Stimulated activated effector memory CD8-positive, alpha-beta T cell treated with anti-CD3 and anti-CD28 coated beads, Interleukin-12 subunit alpha, Interleukin-12 subunit beta, amount 100 ng/mL, for 72 hours (primary cell): ENCODE data around the gene SYNPO.

Source experiments
- ATAC-seq: fragments of 150-1000 bp; cut with Tn5 transposase; 2 replicates; pipeline ENCODE4 v1.10.0; 2021
- DNase-seq, 2 donors: peaks; one replicate each; pipeline ENCODE4 v3.0.0; 2021 to 2022; ENCODE audit warnings: low spot score in 2 of 2
- H3K27ac Mint-ChIP-seq: one replicate; pipeline ENCODE4 v1.8.0; 2022; ENCODE audit warnings: mild to moderate bottlenecking, mixed read lengths
- H3K36me3 Mint-ChIP-seq: one replicate; pipeline ENCODE4 v1.8.0; 2022; ENCODE audit warnings: mild to moderate bottlenecking, mixed read lengths
- H3K4me1 Mint-ChIP-seq: one replicate; pipeline ENCODE4 v1.8.0; 2022; ENCODE audit warnings: mixed read lengths
- H3K4me3 Mint-ChIP-seq: one replicate; pipeline ENCODE4 v1.8.0; 2022; ENCODE audit warnings: mild to moderate bottlenecking, mixed read lengths
- H3K9me3 Mint-ChIP-seq: one replicate; pipeline ENCODE4 v1.8.0; 2022; ENCODE audit warnings: mixed read lengths

The SYNPO gene

DNA sequence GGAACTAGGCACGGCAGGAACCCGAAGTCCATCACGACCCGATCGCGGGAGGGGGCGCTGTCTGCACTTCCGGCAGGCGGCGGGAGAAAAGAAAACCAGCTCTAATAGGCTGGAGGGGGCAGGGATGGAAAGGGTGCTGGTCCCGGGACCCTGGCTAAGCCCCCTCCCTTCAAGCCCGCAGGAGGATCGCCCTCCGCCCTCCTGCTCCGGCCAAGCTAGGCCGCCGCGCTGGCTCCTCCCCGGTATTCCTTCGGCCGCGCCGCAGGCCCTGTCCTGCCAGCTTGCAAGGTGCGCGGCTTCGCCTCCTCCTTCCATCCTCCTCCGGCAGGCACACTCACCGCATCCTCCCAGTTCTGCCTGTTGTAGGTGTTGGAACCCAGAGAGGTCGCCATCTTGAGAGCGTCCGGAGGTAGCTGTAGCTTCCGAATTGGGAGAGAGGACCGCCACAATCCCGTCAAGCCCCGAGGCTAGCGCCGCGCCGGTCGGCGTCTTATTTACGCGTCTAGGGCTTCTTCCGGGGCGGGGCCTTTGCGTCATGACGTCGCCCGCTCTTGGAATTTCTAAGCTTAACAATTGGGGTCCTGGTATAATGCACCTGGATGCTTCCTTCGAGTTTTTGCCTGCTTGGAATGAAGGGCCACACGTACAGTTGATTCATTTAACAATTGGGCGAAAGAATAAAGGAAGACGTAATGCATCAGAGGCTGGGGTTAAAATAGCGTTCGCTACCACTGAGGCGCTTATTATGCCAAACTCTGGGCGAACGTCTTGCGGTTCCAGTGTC lies 60.3 kb downstream of the SYNPO start, which contains the start of gene RBM22:
Gene RBM22 (minus strand): TSS at position 469 of the 784 bp plus-strand sequence. CDS start 77 bp downstream, at position 392.
- ATAC-seq (peak; percentile 97), DNase-seq (peak; percentile 76 to 92)
- Mint-ChIP-seq H3K9me3 (no peaks in the 10 kb centered on the region), H3K4me1 (no peaks in the 10 kb centered on the region), H3K27ac (no peak within 1 kb of the TSS), H3K36me3 (peaks cover 34% of the 10 kb centered on the region), H3K4me3 (no peak within 1 kb of the TSS)

DNA sequence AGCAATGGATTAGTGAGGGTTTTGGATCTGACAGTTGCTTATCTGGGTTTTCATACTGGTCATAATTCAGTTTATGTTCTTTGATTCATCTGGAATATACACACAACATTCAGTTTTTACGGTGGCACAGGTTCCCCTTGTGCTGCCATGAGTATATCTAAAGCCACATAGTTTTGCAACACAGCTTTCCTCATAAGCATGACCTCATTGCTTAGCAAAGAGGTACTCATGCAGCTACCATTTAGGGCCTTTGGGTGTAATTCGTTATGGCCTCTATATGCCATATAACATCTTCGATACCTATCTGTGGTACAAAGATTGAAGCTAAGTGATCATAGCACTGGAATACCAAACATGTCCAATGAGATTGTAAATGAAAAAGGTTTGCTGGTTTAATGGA lies 63.3 kb downstream of the SYNPO start:
- Mint-ChIP-seq H3K4me1 (no peaks in the 10 kb centered on the region), H3K27ac (no peak overlapping the region), H3K4me3 (no peak overlapping the region), H3K36me3 (peaks cover 18% of the 10 kb centered on the region), H3K9me3 (no peaks in the 10 kb centered on the region)
- no peak for ATAC-seq
- DNase-seq, result no peak

DNA sequence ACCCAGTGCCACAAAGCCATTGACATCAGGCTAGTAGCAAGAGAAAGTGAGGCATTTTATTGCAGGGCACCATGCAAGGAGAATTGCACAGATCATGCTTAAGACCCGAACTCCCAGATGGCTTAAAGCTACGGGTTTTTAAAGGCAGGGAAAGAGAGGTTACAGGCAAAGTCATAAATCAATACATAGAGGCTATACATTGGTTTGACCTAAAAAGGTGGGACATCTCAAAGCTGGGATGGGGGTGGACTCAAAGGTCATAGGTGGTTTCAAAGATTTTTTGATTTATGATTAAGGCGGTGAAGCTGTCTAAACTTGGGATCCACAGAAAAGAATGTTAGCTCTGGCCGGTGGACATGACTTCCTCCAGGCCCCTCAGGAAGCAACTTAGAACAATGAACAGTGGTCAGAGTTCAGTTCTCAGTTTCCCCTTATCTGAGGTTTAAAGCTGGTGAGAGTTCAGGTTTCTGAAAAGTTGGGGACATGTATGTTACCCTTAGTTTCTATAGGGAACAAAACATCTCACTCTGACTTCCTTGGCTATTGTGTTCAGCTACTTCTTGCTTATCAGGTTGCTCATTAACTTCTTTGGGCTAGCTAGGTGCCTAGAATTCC lies 66.4 kb downstream of the SYNPO start:
- Mint-ChIP-seq H3K27ac (no peak overlapping the region), H3K4me1 (no peaks in the 10 kb centered on the region), H3K4me3 (no peak overlapping the region), H3K36me3 (peaks cover 44% of the 10 kb centered on the region), H3K9me3 (no peaks in the 10 kb centered on the region)
- ATAC-seq, result no peak
- no peak for DNase-seq
